Urothelium cell line (cell line): ENCODE results near the gene ETHE1.

ENCODE experiments used
- DNase-seq: peaks from one replicate; pipeline ENCODE4 v3.0.0; 2011; ENCODE audit warnings: low spot score, mixed read lengths
- FAIRE-seq: peaks from 2 replicates; lab custom pipeline; 2011; peaks lifted over from hg19 to GRCh38; lab: Jason Lieb, UNC

The ETHE1 gene

GRCh38 chr19:43526884-43527859, at the start of gene ETHE1:
Gene ETHE1, minus strand, starts transcription at chr19:43527201. Its CDS starts 24 bp downstream, at chr19:43527177.
- peak; percentile 91 for DNase-seq
- no peak for FAIRE-seq

GRCh38 chr19:43575955-43576878, 49.2 kb upstream of the ETHE1 start:
- DNase-seq (no peak), FAIRE-seq (no peak)

- FAIRE-seq (peak; percentile 87), DNase-seq (peak; percentile 99)
These were observed 48.4 kb upstream of the ETHE1 start, which contains the start of the genes PINLYP and XRCC1 for GRCh38 chr19:43575156-43575950. Gene PINLYP, plus strand, starts transcription at chr19:43575801. Its CDS starts 1,391 bp downstream, at chr19:43577192. Gene XRCC1, minus strand, starts transcription at chr19:43575527. Its CDS starts 69 bp downstream, at chr19:43575458.

GRCh38 chr19:43574424-43575155, 47.6 kb upstream of the ETHE1 start:
- FAIRE-seq (no peak), DNase-seq (peak; percentile 29)

- FAIRE-seq (no peak), DNase-seq (no peak)
These were observed 45.2 kb upstream of the ETHE1 start for GRCh38 chr19:43572171-43572588.

- DNase-seq (no peak), FAIRE-seq (no peak)
These were observed 43.3 kb upstream of the ETHE1 start for GRCh38 chr19:43570174-43570791.

GRCh38 chr19:43569657-43570056, 42.7 kb upstream of the ETHE1 start:
- no peak for DNase-seq
- no peak for FAIRE-seq

- DNase-seq (no peak), FAIRE-seq (no peak)
These were observed 37.8 kb upstream of the ETHE1 start for GRCh38 chr19:43564800-43565199.

GRCh38 chr19:43563816-43564457, 36.9 kb upstream of the ETHE1 start:
- DNase-seq (no peak), FAIRE-seq (no peak)

- DNase-seq (peak; percentile 78), FAIRE-seq (no peak)
These were observed 35.8 kb upstream of the ETHE1 start for GRCh38 chr19:43562698-43563241.

GRCh38 chr19:43562226-43562697, 35.3 kb upstream of the ETHE1 start:
- FAIRE-seq (no peak), DNase-seq (no peak)

- no peak for FAIRE-seq
These were observed 34.4 kb upstream of the ETHE1 start for GRCh38 chr19:43561139-43561970.

GRCh38 chr19:43560687-43561086, 33.7 kb upstream of the ETHE1 start:
- DNase-seq (peak; percentile 33), FAIRE-seq (no peak)

More at GRCh38 chr19:43561139-43561970, 34.4 kb upstream of the ETHE1 start:
- no peak for DNase-seq

GRCh38 chr19:43555185-43555770, 28.3 kb upstream of the ETHE1 start:
- no peak for FAIRE-seq
- DNase-seq, result peak; percentile 72

- FAIRE-seq (no peak), DNase-seq (no peak)
These were observed 27.4 kb upstream of the ETHE1 start for GRCh38 chr19:43554317-43554895.

GRCh38 chr19:43553656-43554055, 26.7 kb upstream of the ETHE1 start:
- no peak for FAIRE-seq
- DNase-seq, result no peak

GRCh38 chr19:43552616-43553015, 25.6 kb upstream of the ETHE1 start:
- DNase-seq, result no peak
- FAIRE-seq, result no peak
